Suprapubic skin (tissue), 4 donors: ENCODE measurements around the gene OR1L4.

Source experiments
- CTCF ChIP-seq, 2 donors: fragments of 200-600 bp in 1 of 2; fragments of 450-650 bp in 1 of 2; sonication (generic) in 1 of 2; IDR thresholded peaks; one replicate each; pipeline ENCODE4 v1.5.1; 2016 to 2019; ENCODE audit warnings: antibody characterized with exemption in 2 of 2, mild to moderate bottlenecking in 1 of 2, moderate library complexity in 1 of 2
- EP300 ChIP-seq: sonication (generic); formaldehyde crosslinking; IDR thresholded peaks from one replicate; pipeline ENCODE4 v1.6.1; 2017; ENCODE audit warnings: antibody characterized with exemption
- POLR2A ChIP-seq, 2 donors: fragments of 450-650 bp; IDR thresholded peaks; one replicate each; pipeline ENCODE4 v1.6.1; 2017; ENCODE audit warnings: antibody characterized with exemption in 2 of 2, mild to moderate bottlenecking in 2 of 2, moderate library complexity in 2 of 2
- POLR2AphosphoS5 ChIP-seq, 3 donors: sonication (generic); formaldehyde crosslinking; IDR thresholded peaks; one replicate each; pipeline ENCODE4 v1.6.1; 2017; ENCODE audit warnings: antibody characterized with exemption in 3 of 3

DNA sequence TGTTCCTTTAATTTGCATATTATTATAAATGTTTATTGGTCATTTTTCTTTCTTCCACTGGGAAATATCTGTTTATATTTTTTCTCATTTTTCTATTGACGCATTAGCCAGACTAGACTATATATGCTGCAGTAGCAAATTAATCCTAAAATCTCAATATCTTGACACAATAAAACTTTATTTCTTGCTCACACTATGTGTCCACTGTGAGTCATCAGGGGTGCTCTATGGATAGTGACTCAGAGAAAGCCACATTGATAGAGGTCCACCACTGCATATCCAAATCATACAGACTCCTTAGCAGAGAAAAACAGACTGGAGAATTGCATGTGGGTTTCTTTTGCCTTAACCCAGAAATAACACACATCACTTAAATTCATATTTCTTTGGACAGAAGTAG, 28.1 kb upstream of the OR1L4 start:
- TF ChIP-seq POLR2A (IDR thresholded peaks at IDR 0.05) (no peak), EP300 (no peak), CTCF (IDR thresholded peaks at IDR 0.05) (no peak), POLR2AphosphoS5 (IDR thresholded peaks at IDR 0.05) (no peak)
